HepG2 (cell line): Measurements from ENCODE around the gene TH. TPM values are rescaled to one million over a fixed set of nuclear protein-coding genes. Genes with fewer than 3 reads are reported as not detected.

Experiments used
- ARHGAP35 ChIP-seq: sonication (generic); formaldehyde crosslinking; IDR thresholded peaks from 2 replicates; pipeline ENCODE4 v1.9.0; 2022; ENCODE audit warnings: mild to moderate bottlenecking, inconsistent platforms, moderate library complexity, missing genetic modification reagents, borderline replicate concordance
- BHLHE40 ChIP-seq: IDR thresholded peaks from 2 replicates; pipeline ENCODE4 v1.6.1; 2011; ENCODE audit warnings: low read length, improper control_type of control experiment
- E2F2 ChIP-seq: sonication (generic); formaldehyde crosslinking; IDR thresholded peaks from 2 replicates; pipeline ENCODE4 v1.4.0; 2020; ENCODE audit warnings: missing genetic modification reagents, borderline replicate concordance
- FOXC1 ChIP-seq: sonication (generic); formaldehyde crosslinking; IDR thresholded peaks from 2 replicates; pipeline ENCODE4 v1.8.0; 2022; ENCODE audit warnings: mild to moderate bottlenecking, missing genetic modification reagents, borderline replicate concordance
- GZF1 ChIP-seq: sonication (generic); formaldehyde crosslinking; IDR thresholded peaks from 2 replicates; pipeline ENCODE4 v1.5.1; 2020; ENCODE audit warnings: mild to moderate bottlenecking, missing genetic modification reagents
- IKZF1 ChIP-seq: fragments of 450-650 bp; IDR thresholded peaks from 2 replicates; pipeline ENCODE4 v1.7.1; 2016
- JUN ChIP-seq: sonication (generic); formaldehyde crosslinking; IDR thresholded peaks from 2 replicates; pipeline ENCODE4 v1.4.0; 2020; ENCODE audit warnings: mild to moderate bottlenecking, missing genetic modification reagents
- KDM4B ChIP-seq: sonication (generic); formaldehyde crosslinking; IDR thresholded peaks from 2 replicates; pipeline ENCODE4 v1.4.0; 2020; ENCODE audit warnings: missing genetic modification reagents
- KDM5B ChIP-seq: sonication (generic); formaldehyde crosslinking; IDR thresholded peaks from 2 replicates; pipeline ENCODE4 v1.4.0; 2020; ENCODE audit warnings: missing genetic modification reagents, mild to moderate bottlenecking, borderline replicate concordance
- KMT2A ChIP-seq: sonication (generic); formaldehyde crosslinking; IDR thresholded peaks from 2 replicates; pipeline ENCODE4 v1.4.0; 2020; ENCODE audit warnings: missing genetic modification reagents
- MEIS1 ChIP-seq: sonication (generic); formaldehyde crosslinking; IDR thresholded peaks from 2 replicates; pipeline ENCODE4 v1.9.0; 2021; ENCODE audit warnings: mild to moderate bottlenecking, missing genetic modification reagents, moderate library complexity, borderline replicate concordance
- NFE2 ChIP-seq: sonication (generic); formaldehyde crosslinking; IDR thresholded peaks from 2 replicates; pipeline ENCODE4 v1.4.0; 2020; ENCODE audit warnings: missing genetic modification reagents
- NR2C2 ChIP-seq: sonication (generic); formaldehyde crosslinking; IDR thresholded peaks from 2 replicates; pipeline ENCODE4 v1.4.0; 2020; ENCODE audit warnings: missing genetic modification reagents, mild to moderate bottlenecking, moderate library complexity, borderline replicate concordance
- PITX1 ChIP-seq: sonication (generic); formaldehyde crosslinking; IDR thresholded peaks from 2 replicates; pipeline ENCODE4 v1.5.1; 2020; ENCODE audit warnings: mild to moderate bottlenecking, missing genetic modification reagents
- RARA ChIP-seq: IDR thresholded peaks from 2 replicates; pipeline ENCODE4 v1.6.1; 2016; ENCODE audit warnings: missing genetic modification reagents, missing compliant biosample characterization
- RBAK ChIP-seq: sonication (generic); formaldehyde crosslinking; IDR thresholded peaks from 2 replicates; pipeline ENCODE4 v1.5.1; 2020; ENCODE audit warnings: mild to moderate bottlenecking, missing genetic modification reagents
- RXRB ChIP-seq: IDR thresholded peaks from 2 replicates; pipeline ENCODE4 v1.6.1; 2016; ENCODE audit warnings: borderline replicate concordance, missing genetic modification reagents, missing compliant biosample characterization
- SP4 ChIP-seq: sonication (generic); formaldehyde crosslinking; IDR thresholded peaks from 2 replicates; pipeline ENCODE4 v1.8.1; 2023; ENCODE audit warnings: mild to moderate bottlenecking, missing genetic modification reagents
- ZBED4 ChIP-seq: sonication (generic); formaldehyde crosslinking; IDR thresholded peaks from 2 replicates; pipeline ENCODE4 v1.4.0; 2020; ENCODE audit warnings: missing genetic modification reagents, borderline replicate concordance
- ZFYVE20 ChIP-seq: sonication (generic); formaldehyde crosslinking; IDR thresholded peaks from 2 replicates; pipeline ENCODE4 v1.8.0; 2023; ENCODE audit warnings: low read depth, mild to moderate bottlenecking, moderate library complexity, missing genetic modification reagents, borderline replicate concordance
- ZNF225 ChIP-seq: sonication (generic); formaldehyde crosslinking; IDR thresholded peaks from 2 replicates; pipeline ENCODE4 v1.4.0; 2020; ENCODE audit warnings: mild to moderate bottlenecking, missing genetic modification reagents
- ZNF670 ChIP-seq: sonication (generic); formaldehyde crosslinking; IDR thresholded peaks from 2 replicates; pipeline ENCODE4 v1.8.0; 2022; ENCODE audit warnings: mild to moderate bottlenecking, missing genetic modification reagents, borderline replicate concordance
- ZNF737 ChIP-seq: sonication (generic); formaldehyde crosslinking; IDR thresholded peaks from 2 replicates; pipeline ENCODE4 v1.5.0; 2020; ENCODE audit warnings: missing genetic modification reagents, mild to moderate bottlenecking, borderline replicate concordance
- ZNF749 ChIP-seq: sonication (generic); formaldehyde crosslinking; IDR thresholded peaks from 2 replicates; pipeline ENCODE4 v1.8.0; 2022; ENCODE audit warnings: mild to moderate bottlenecking, missing genetic modification reagents, moderate library complexity, borderline replicate concordance
- ZNF782 ChIP-seq: sonication (generic); formaldehyde crosslinking; IDR thresholded peaks from 2 replicates; pipeline ENCODE4 v1.4.0; 2020; ENCODE audit warnings: missing genetic modification reagents, mild to moderate bottlenecking, borderline replicate concordance
- ZNF841 ChIP-seq: sonication (generic); formaldehyde crosslinking; IDR thresholded peaks from 2 replicates; pipeline ENCODE4 v1.8.1; 2023; ENCODE audit warnings: missing genetic modification reagents, borderline replicate concordance
- ZSCAN20 ChIP-seq: sonication (generic); formaldehyde crosslinking; IDR thresholded peaks from 2 replicates; pipeline ENCODE4 v1.4.0; 2020; ENCODE audit warnings: missing genetic modification reagents, mild to moderate bottlenecking, borderline replicate concordance
- polyA plus RNA-seq, 8 experiments: library from polyadenylated mRNA; depleted of rRNA in 3 of 8; stranded (reverse) in 7 of 8; unstranded in 1 of 8; fragments of >200 nt; fragmentation: Illumina TruSeq in 4 of 8; extraction: Trizol in 4 of 8; gene quantifications; 2 replicates each; pipeline versions ENCODE4 v1.2.1 to v1.2.3, GENCODE V29; 2011 to 2016; ENCODE audit warnings: low read depth in 4 of 8, missing spikeins in 1 of 8, mixed read lengths in 1 of 8; ENCODE audit not compliant: insufficient read depth in 1 of 8
- total RNA-seq, 5 experiments: library from RNA; depleted of rRNA; stranded (reverse); fragments of >200 nt; fragmentation: Illumina TruSeq; extraction: Trizol; gene quantifications; 2 replicates each; pipeline ENCODE4 v1.2.3, GENCODE V29; 2016; ENCODE audit warnings: low read depth in 1 of 5

TH gene
- total and polyA plus RNA-seq, 2 of the 13 experiments (the other 11 are each of a cell fraction or from before 2014, with no cell fraction given) = 0.36 TPM; not detected in 1

GRCh38 chr11:2203440-2204259 lies 32.0 kb upstream of the TH start (continued):
- TF ChIP-seq KDM5B (CRISPR knock-in tag) (no peak), JUN (CRISPR knock-in tag) (no peak), ZNF782 (CRISPR knock-in tag) (no peak), GZF1 (CRISPR knock-in tag) (no peak), ZNF841 (CRISPR knock-in tag) (no peak), RBAK (CRISPR knock-in tag) (no peak), ARHGAP35 (CRISPR knock-in tag) (no peak), IKZF1 (no peak), ZFYVE20 (CRISPR knock-in tag) (no peak), ZBED4 (CRISPR knock-in tag) (peak; percentile 77; the same call in 1 of the 2 replicates), ZNF225 (no peak), MEIS1 (no peak), FOXC1 (CRISPR knock-in tag) (no peak), PITX1 (0 out of 2 replicates have a peak, but pooled peaks have one; percentile 18), NFE2 (no peak), E2F2 (no peak), BHLHE40 (peak; percentile 45), KDM4B (no peak), ZNF749 (CRISPR knock-in tag) (no peak), ZNF670 (CRISPR knock-in tag) (no peak), SP4 (0 out of 2 replicates have a peak, but pooled peaks have one; percentile 26), KMT2A (no peak), RARA (CRISPR knock-in tag) (peak; percentile 69), NR2C2 (CRISPR knock-in tag) (peak; percentile 56; the same call in 1 of the 2 replicates), ZSCAN20 (no peak), ZNF737 (CRISPR knock-in tag) (no peak), RXRB (CRISPR knock-in tag) (peak; percentile 70; the same call in 1 of the 2 replicates)
